ENCODE data around the gene SPATA7. TPM values are rescaled to one million over a fixed set of nuclear protein-coding genes. Genes with fewer than 3 reads are reported as not detected.

The SPATA7 gene
- polyA plus RNA-seq, 2 of the 4 experiments (the other 2 are of a cell fraction) = 4.5 to 11.2 TPM

GRCh38 chr14:88369496-88369895 lies 16.0 kb upstream of the SPATA7 start:
- POLR2A ChIA-PET = no interaction called here
- 0% methylated on average over 1 of the region's 1 CpG for WGBS (ENCODE audit: missing lambda C conversion rate)
- FAIRE-seq = no peak
- Histone ChIP-seq H3K4me3 (no peak overlapping the region), H3K4me1 (no peaks in the 10 kb centered on the region), H3K27ac (no peak overlapping the region), H3K9me3 (0 out of 3 replicates have a peak, but pooled peaks cover 2% of the 10 kb centered on the region), H3K4me2 (no peak overlapping the region)
- DNase-seq (ENCODE audit: low read depth in 1 of 2, low spot score in 1 of 2) = no peak
- no peak for TF ChIP-seq CHD2 (IDR thresholded peaks at IDR 0.05; ENCODE audit: low read length, partially characterized antibody)
- no peak for TF ChIP-seq REST (IDR thresholded peaks at IDR 0.05)
- TF ChIP-seq CEBPB (IDR thresholded peaks at IDR 0.05) = no peak
- no peak for TF ChIP-seq FOSL2 (IDR thresholded peaks at IDR 0.05)
- TF ChIP-seq FOSL2 (CRISPR knock-in tag; IDR thresholded peaks at IDR 0.05) = no peak
- no peak for TF ChIP-seq ESRRA (IDR thresholded peaks at IDR 0.05; ENCODE audit: borderline replicate concordance, low read length)
- TF ChIP-seq HDAC2 (IDR thresholded peaks at IDR 0.05) = no peak
- TF ChIP-seq PHF8 (IDR thresholded peaks at IDR 0.05; ENCODE audit: borderline replicate concordance, low read depth) = no peak
- no peak for TF ChIP-seq HOXB13 (CRISPR knock-in tag; IDR thresholded peaks at IDR 0.05; ENCODE audit: low read depth)
- no peak for TF ChIP-seq JUNB (IDR thresholded peaks at IDR 0.05)
- TF ChIP-seq ZNF302 (CRISPR knock-in tag; IDR thresholded peaks at IDR 0.05) = no peak
- TF ChIP-seq NR3C1 (IDR thresholded peaks at IDR 0.05) = no peak
- TF ChIP-seq POLR2A (IDR thresholded peaks at IDR 0.05; ENCODE audit: low read length) = no peak
- TF ChIP-seq ATOH8 (CRISPR knock-in tag; IDR thresholded peaks at IDR 0.05; ENCODE audit: low read depth) = no peak
- TF ChIP-seq BCL3 (IDR thresholded peaks at IDR 0.05) = no peak
- no peak for TF ChIP-seq JUN (IDR thresholded peaks at IDR 0.05)
- ATAC-seq = no peak
- CTCF ChIA-PET = no interaction called here

GRCh38 chr14:88379706-88380343 lies 5.6 kb upstream of the SPATA7 start:
- ATAC-seq (peak in 1 of 2 experiments; percentile 52; a peak in 3 of 6 replicates), FAIRE-seq (no peak), DNase-seq (ENCODE audit: low read depth in 1 of 2, low spot score in 1 of 2) (no peak)
- no peak for TF ChIP-seq ZNF302 (CRISPR knock-in tag; IDR thresholded peaks at IDR 0.05)
- no peak for TF ChIP-seq ATOH8 (CRISPR knock-in tag; IDR thresholded peaks at IDR 0.05; ENCODE audit: low read depth)
- TF ChIP-seq MAX (IDR thresholded peaks at IDR 0.05) = no peak
- no peak for TF ChIP-seq FOSB (CRISPR knock-in tag; IDR thresholded peaks at IDR 0.05)
- TF ChIP-seq SMC3 (IDR thresholded peaks at IDR 0.05) = no peak
- TF ChIP-seq RNF2 (IDR thresholded peaks at IDR 0.05; ENCODE audit: borderline replicate concordance, low read depth) = no peak
- no peak for TF ChIP-seq ESRRA (IDR thresholded peaks at IDR 0.05; ENCODE audit: borderline replicate concordance, low read length)
- TF ChIP-seq CTCF (IDR thresholded peaks at IDR 0.05) = no peak
- Histone ChIP-seq H3K4me3 (no peak overlapping the region), H3K4me1 (peaks cover 3% of the 10 kb centered on the region; the same call in 2 of the 3 replicates), H3K4me2 (no peak overlapping the region), H3K27ac (no peak overlapping the region), H3K9me3 (peaks cover 5% of the 10 kb centered on the region; the same call in 1 of the 3 replicates)
- 66% methylated on average over 4 of the region's 5 CpGs for WGBS (ENCODE audit: missing lambda C conversion rate)
- CTCF ChIA-PET = interaction anchor here (0.7 to 9.1 kb wide), 12 partner anchors 8 to 435 kb away, joined by 3 to 76 read pairs (median 4); no protein-coding TSS in a partner anchor
- POLR2A ChIA-PET = no interaction called here

All from A549 (cell line).